RWPE2 (cell line): ENCODE results near the gene LRCOL1.
A peak's percentile ranks its signal among the peaks of the same experiment; 100 is the strongest.

ENCODE experiments used
- ATAC-seq: fragments of 200-7000 bp; cut with Tn5 transposase; 3 replicates; pipeline ENCODE4 v1.9.1; 2021; ENCODE audit warnings: low read depth
- DNase-seq: peaks from one replicate; pipeline ENCODE4 v3.0.0-alpha.2; 2020; ENCODE audit warnings: low spot score
- H3K27ac ChIP-seq: fragments of 450-650 bp; 2 replicates; pipeline ENCODE4 v1.5.1; 2017; ENCODE audit warnings: mild to moderate bottlenecking; ENCODE audit not compliant: poor library complexity, severe bottlenecking
- H3K27me3 ChIP-seq: fragments of 250-450 bp; sonication (Bioruptor Pico); 2 replicates; pipeline ENCODE4 v1.5.1; 2021; ENCODE audit warnings: mild to moderate bottlenecking, moderate library complexity; ENCODE audit not compliant: insufficient read depth, poor library complexity, severe bottlenecking
- H3K36me3 ChIP-seq: fragments of 250-450 bp; sonication (Bioruptor Pico); 2 replicates; pipeline ENCODE4 v1.5.1; 2020; ENCODE audit warnings: low read depth, mild to moderate bottlenecking, moderate library complexity
- H3K4me1 ChIP-seq: fragments of 250-450 bp; sonication (Bioruptor Pico); 2 replicates; pipeline ENCODE4 v1.5.1; 2021; ENCODE audit warnings: mild to moderate bottlenecking, moderate library complexity; ENCODE audit not compliant: insufficient read depth, poor library complexity, severe bottlenecking
- H3K4me3 ChIP-seq: fragments of 250-450 bp; sonication (Bioruptor Pico); 2 replicates; pipeline ENCODE4 v1.5.1; 2021; ENCODE audit warnings: mild to moderate bottlenecking, moderate library complexity; ENCODE audit not compliant: severe bottlenecking
- H3K9me3 ChIP-seq: fragments of 250-450 bp; sonication (Bioruptor Pico); 2 replicates; pipeline ENCODE4 v1.5.1; 2021; ENCODE audit warnings: mild to moderate bottlenecking, moderate library complexity; ENCODE audit not compliant: severe bottlenecking
- CTCF ChIP-seq: fragments of 450-650 bp; IDR thresholded peaks from one replicate; pipeline ENCODE4 v1.5.1; 2017; ENCODE audit warnings: mild to moderate bottlenecking, moderate library complexity; ENCODE audit not compliant: poor library complexity, severe bottlenecking

The LRCOL1 gene

DNA sequence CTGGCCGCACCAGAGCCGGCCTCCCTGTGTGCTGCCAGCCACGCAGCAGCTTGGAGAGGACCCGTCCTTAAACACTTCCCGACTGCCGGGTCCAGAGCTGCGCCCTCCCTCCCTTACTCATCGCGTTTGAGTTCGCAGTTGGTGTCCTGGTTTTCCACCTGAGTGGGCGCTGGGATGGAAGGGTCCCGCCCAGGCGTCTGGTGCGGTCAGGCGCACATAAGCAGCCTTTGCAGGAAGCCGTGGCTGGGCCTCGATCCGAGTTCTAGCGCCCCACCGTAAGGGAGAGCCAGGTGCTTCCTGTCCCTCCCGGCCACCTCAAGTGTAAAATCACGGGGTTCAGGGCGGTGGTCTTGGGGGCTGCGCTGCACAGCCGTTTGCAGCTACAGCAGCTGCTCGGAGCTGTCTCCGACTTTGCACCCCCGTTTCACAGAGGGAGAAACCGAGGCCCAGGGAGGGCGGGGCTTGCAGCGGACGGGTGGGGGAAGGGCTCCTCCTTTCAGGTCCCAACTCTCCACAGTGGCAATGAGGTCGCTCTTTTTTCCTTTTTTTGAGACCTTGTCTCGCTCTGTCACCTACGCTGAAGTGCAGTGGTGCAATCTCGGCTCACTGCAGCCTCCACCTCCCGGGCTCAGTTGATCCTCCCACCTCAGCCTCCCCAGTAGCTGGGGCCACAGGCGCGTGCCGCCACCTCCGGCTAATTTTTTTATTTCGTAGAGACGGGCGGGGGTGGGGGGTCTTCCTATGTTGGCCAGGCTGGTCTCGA, 51.3 kb downstream of the LRCOL1 start:
- no peak for TF ChIP-seq CTCF
- Histone ChIP-seq H3K27me3 (no peaks in the 10 kb centered on the region), H3K9me3 (no peaks in the 10 kb centered on the region), H3K27ac (no peak overlapping the region), H3K36me3 (no peaks in the 10 kb centered on the region), H3K4me3 (peak overlapping the region; percentile 96), H3K4me1 (no peaks in the 10 kb centered on the region)
- ATAC-seq (no peak), DNase-seq (no peak)

DNA sequence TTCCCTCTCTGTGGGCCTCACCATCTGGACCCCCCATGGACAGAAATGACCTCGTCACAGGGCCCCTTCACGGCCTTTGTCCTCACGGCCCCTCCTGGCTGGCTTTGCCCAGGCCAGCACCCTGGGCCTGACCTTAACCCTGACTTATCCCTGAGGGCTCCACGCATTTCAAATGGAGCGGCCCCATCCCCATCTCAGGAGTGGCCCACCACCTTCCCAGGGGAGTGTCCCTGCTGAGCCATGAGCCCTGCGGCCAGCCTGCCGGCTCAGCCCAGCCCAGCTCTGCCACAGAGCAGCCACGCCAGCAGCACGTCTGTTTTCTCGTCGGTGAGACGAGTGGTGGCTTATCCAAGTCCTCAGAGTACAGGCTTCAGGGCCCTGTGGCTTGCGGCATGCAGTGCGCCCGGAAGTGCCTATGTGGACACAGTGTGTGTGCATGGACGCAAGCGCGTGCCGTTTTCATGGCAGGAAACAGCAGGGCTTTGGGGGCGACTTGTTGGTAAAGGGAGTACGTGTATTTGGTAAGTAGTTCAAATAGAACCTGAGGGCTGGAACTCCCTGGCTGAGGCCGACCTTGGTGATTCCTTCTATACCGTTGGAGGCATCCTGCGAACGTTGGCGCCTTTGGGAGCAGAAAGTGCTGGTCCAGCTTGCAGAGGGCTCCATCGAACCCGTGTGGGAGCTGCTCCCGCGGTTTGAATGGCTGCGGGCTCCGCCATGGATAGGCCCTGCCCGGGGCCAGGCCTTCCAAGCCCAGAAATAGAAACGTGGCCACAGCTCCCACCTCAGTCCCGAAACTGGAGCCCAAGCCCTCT, 52.1 kb downstream of the LRCOL1 start:
- Histone ChIP-seq H3K27ac (no peak overlapping the region), H3K9me3 (no peaks in the 10 kb centered on the region), H3K27me3 (no peaks in the 10 kb centered on the region), H3K4me1 (no peaks in the 10 kb centered on the region), H3K4me3 (no peak overlapping the region), H3K36me3 (no peaks in the 10 kb centered on the region)
- ATAC-seq (no peak), DNase-seq (no peak)
- TF ChIP-seq CTCF: no peak

DNA sequence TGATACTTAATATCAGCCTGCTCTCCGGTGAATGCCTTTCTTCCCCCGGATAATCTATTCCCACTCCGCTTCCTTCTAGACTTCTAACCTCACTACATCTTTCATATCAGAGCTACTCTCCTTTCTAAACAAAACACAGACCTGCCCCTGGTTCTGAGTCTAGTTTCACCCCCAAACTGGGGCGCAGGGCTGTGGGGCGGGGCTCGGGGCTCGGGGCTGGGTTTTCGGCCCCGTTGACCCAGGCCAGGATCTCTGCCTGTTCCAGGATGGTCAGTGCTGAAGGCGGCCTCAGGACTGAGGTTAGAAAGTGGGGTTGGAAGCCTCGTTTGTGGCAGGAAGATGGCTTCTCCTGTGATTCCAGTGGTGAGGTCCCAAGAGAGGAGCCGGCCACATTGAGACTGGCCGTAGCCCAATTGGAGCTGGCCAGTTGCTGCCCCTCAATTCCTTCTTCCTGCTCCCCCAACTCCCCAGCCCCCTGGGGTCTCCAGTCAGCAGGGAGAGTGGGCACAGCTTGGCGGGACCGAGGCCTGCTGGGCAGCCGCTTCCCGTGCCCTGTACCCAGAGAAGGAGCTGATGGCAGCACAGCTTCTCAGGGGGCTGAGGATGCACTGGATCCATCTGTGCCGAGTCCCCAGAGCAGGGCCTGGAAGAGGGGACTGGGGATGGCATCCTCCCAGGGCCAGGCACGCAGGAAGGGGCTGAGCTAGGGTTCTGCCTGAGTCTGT, 52.9 kb downstream of the LRCOL1 start:
- Histone ChIP-seq H3K36me3 (no peaks in the 10 kb centered on the region), H3K4me1 (no peaks in the 10 kb centered on the region), H3K9me3 (no peaks in the 10 kb centered on the region), H3K4me3 (no peak overlapping the region), H3K27ac (no peak overlapping the region), H3K27me3 (no peaks in the 10 kb centered on the region)
- ATAC-seq (no peak), DNase-seq (no peak)
- no peak for TF ChIP-seq CTCF

GRCh38 chr12:132556801-132557200, 53.6 kb downstream of the LRCOL1 start:
- ATAC-seq: no peak
- Histone ChIP-seq H3K4me3 (no peak overlapping the region), H3K9me3 (no peaks in the 10 kb centered on the region), H3K27ac (no peak overlapping the region), H3K27me3 (no peaks in the 10 kb centered on the region), H3K36me3 (no peaks in the 10 kb centered on the region), H3K4me1 (no peaks in the 10 kb centered on the region)
- no peak for DNase-seq
- TF ChIP-seq CTCF: no peak
